Stimulated activated CD8-positive, alpha-beta memory T cell treated with anti-CD3 and anti-CD28 coated beads, Interleukin-7, amount 100 ng/mL, for 1 hour (primary cell): ENCODE data around the gene CRMP1.
"Not testable (repeated sequence)": the region's sequence is repeated elsewhere in the genome, so short reads cannot be mapped to it uniquely, and the experiment has no call there.

ENCODE experiments used
- DNase-seq, 2 donors: peaks; one replicate each; pipeline ENCODE4 v3.0.0-alpha.2; 2020; ENCODE audit warnings: low read depth in 2 of 2

Gene CRMP1

GRCh38 chr4:5856362-5856761 lies 36.5 kb downstream of the CRMP1 start:
- not testable (repeated sequence) for DNase-seq

GRCh38 chr4:5854929-5855328 lies 38.0 kb downstream of the CRMP1 start:
- no peak for DNase-seq

DNA sequence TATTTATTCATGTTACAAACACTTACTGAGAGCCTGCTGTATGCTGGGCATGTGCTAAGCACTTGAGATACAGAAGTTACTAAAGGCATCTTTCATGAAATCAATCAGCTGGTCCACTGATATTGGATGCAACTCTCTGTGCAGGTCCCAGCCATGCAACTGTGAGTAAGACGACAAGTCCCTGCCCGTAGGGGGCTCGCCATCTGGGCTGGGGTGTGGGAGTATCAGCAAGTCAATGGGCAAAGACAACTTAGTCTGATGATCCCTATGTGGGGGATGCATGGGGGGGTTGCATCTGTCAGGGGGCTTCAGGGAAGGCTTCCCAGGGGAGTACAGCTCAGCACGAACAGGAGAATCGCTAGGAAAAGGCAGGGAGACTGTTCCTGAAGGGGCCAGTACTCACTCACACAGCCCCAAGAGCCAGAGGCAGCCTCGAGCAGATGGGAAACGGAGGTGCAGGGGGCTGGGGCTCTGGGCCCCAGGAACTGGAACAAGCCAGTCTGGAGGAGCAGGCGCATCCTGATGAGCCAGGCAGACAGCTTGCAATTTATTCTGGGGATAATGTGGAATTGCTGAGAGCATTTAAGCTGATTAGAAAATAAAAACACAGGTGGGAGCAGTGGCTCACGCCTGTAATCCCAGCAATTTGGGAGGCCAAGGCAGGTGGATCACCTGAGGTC lies 40.2 kb downstream of the CRMP1 start:
- no peak for DNase-seq

DNA sequence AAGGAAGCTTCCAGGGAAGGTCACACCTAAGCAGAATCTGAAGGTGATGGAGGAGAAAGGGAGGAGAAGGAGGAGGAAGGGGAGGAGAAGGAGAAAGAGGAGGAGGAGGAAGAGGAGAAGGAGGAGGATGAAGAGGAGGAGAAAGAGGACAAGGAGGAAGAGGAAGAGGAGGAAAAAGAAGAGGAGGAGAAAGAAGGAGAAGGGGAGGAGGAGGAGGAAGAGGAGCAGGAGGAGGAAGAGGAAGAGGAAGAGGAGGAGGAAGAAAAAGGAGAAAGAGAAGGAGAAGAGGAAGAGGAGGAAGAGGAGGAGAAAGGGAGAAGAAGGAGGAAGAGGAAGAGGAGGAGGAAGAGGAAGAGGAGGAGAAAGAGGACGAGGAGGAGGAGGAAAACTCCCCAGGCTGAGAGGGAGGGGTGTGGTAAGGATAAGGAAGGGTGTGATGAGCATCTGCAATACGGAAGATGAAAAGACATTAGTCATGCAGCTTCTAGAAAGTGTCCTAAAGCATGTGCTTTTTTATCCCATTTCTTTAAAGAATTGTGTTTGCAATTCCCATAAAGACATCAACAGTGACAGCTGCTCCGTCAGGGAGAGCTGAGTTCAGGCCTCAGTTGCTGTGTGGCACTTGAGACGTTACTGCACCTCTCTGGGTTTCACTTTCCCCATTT lies 41.1 kb downstream of the CRMP1 start:
- DNase-seq, result no peak

DNA sequence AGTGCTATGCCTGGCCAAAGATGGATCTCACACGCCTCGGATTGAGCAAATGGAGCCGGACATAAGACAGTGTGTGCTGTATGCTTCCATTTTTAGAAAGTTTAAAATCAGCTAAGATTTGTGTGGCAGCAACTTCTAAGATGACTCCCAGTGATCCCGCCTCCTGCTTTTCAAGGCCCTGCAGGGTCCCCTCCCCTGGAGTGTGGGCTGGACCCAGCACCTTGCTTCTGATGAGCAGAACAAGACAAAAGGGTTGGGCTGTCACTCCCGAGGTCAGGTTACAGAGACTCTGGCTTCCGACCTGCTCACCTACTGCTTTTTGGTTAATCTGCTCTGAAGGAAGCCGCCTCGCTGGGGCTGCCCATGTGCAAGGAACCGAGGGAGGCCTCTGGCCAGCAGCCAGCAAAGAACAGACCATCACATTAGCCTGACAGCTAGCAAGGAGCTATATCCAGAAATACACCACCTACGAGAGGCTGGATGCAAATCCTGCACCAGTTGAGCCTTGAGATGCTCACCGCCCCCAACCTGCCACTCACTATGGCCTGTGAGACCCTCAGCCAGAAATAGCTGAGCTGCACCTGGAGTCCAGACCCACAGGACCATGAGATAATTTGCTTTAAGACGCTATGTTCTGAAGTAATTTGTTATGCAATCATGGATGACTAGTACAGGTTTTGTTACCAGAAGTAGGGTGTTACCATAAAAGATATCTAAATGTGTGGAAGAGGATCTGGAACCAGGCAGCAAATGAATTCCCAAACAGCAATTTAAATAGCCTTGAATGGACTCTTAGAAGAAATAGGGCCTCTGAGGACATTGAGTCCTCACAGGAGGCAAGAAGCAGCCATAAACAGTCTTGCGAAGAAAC lies 47.6 kb downstream of the CRMP1 start:
- DNase-seq, result no peak

- no peak for DNase-seq
Observed at GRCh38 chr4:5843573-5844530, 49.0 kb downstream of the CRMP1 start.

DNA sequence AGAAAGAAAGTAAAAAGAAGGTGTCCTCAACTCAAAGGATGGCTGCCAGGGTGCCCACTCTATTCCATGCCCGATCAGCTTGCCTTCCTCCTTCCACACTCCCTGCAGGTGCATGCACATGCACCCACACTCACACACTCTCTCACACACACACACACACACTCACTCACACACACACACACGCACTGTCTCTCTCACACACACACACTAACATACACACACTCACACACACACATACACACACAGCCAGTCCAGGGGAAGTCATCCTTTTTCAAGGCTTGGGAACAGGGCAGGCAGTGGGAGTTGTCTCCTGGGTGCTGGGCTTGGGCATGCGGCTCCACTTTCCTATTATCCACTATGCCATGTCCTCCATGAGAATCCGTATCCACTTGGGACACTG lies 50.4 kb downstream of the CRMP1 start:
- no peak for DNase-seq

DNA sequence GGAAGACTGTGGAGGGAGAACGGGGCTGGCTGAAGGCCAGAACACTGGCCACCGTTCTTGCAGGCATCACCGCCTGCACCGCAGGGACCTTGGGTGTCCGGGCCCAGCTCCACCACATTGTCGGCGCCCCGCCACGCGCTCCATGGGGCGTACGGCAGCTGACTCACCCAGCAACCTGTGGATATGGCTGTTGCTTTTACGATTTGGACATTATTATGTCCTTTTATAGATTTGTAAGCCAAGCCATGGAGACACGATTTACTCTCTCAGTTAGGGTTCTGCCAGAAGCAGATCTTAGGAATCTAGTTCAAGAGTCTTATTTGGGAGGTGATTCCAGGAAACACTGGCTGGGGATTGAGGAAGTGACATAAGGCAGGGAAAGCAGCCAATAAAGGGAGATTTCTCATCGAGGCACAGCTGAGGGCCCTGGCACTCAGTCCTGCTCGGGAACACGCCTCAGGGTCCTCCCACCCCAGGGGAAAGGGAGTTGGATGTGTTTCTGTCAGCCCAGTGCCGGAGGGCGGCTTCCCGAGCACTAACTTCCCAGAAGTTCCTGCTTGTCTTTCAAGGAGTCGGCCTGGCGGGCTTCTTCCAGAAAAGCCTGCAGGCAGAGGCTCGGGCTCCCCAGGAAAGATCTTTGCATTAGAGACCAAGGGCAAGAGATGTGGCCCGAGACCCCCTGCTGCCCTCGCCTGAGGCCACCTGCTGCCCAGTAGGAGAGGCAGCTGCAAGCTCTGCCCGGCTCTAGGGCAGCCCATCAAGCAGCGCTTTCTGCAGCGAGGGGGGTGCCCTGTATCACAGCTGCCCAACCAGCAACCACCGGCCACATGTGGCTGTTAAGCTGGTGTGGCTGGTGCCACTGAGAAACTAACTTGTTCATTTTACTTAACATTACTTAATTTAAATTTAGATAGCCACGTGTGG lies 52.9 kb downstream of the CRMP1 start:
- no peak for DNase-seq

DNA sequence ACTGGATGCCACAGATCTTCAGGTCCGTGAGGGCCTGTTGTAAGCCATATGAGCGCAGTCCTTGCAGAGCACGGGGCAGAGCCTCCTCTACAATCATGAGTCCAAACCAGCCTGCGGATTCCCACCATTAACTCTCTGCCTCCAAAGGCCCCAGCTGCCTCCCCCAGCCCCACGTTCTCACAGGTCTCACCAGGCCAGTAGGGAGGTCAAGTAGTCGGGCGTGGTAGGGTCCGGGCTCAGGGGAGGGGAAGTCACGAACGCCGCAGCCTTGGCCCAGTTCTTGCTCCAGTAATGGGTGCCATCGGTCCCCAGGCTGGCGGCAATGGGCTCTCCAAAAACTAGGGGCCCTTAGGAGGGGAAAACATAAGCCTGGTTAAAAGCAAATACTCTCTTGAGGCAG lies 53.6 kb downstream of the CRMP1 start:
- DNase-seq, result no peak

DNA sequence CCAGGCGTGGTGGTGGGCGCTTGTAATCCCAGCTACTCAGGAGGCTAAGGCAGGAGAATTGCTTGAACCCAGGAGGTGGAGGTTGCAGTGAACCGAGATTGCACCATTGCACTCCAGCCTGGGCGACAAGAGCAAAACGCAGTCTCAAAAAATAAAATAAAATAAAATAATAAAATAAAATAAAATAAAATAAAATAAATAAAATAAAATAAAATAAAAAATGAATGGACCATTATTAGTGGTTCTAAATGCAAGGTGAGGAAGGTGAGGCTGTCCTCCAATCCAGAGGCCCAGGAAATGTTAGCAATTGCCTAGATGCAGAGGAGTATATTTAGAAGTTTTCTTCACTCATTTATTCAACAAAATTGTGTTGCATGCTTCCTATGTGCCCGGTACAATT lies 55.4 kb downstream of the CRMP1 start:
- DNase-seq, result not testable (repeated sequence)

DNA sequence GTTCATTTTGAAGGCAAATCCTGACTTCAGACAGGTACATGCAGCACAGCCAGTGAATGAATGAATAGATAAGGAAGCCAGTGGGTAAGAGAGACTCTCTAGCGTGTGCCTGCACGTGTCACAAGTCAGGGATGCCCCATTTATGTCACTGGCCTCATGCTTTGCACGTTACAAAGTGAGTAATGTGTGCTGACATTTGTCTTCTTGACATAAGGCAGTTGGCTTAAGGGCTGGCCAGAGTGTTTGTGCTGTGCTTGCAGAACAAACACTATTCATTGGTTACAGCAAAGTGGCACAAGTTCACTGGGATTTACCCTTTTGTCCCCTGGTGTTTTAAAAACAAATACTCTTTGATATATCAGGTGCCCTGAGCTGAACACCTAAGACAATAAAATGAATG lies 55.9 kb downstream of the CRMP1 start:
- DNase-seq, result no peak

DNA sequence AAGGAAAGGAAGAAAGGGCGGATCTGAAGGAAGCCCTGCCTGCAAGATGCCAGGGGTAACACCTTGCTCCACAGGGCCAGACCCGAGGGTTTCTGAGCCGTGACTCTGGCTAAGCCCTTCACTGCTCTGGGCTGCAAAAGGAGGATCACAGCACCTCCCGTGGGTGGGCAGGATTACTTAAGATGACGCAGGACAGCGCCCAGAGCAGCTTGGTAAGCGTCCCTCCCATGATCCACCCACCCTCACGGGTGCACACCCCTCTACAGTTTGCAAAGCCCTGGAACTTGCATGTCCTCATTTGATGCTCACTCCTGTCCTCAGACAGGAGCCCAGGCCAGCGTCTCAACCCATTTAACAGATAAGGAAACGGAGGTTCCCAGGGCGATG lies 64.9 kb downstream of the CRMP1 start:
- DNase-seq, result no peak

- no peak for DNase-seq
Observed at GRCh38 chr4:5827108-5828004, 65.5 kb downstream of the CRMP1 start.

GRCh38 chr4:5826437-5827107 lies 66.3 kb downstream of the CRMP1 start:
- no peak for DNase-seq

GRCh38 chr4:5825321-5826041 lies 67.4 kb downstream of the CRMP1 start:
- DNase-seq, result no peak

- no peak for DNase-seq
Observed at GRCh38 chr4:5824635-5825034, 68.3 kb downstream of the CRMP1 start.

DNA sequence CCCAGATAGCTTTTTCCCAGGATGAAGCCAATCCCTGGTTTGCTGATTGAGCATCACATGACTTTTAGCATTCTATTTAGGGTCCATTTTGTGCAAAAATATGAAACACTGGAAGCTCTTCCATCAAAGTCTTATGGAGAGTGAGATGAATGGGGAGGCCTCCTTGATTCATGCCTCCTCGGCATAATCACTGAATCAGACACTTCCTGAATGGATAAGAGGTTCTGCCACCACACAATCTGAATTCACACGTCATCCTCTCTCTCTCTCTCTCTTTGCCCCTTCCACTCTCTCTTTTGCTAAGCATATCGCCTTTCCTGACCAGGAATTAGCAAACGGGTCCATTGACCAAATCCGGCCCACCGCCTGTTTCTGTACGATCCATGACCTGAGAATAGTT lies 68.7 kb downstream of the CRMP1 start:
- DNase-seq, result no peak

GRCh38 chr4:5823542-5824211 lies 69.2 kb downstream of the CRMP1 start:
- no peak for DNase-seq
